Right renal cortex interstitium (tissue), 3 donors: Measurements from ENCODE around the gene GLIPR1L1. TPM values are rescaled to one million over a fixed set of nuclear protein-coding genes. Genes with fewer than 3 reads are reported as not detected.
"Not testable (repeated sequence)": the region's sequence is repeated elsewhere in the genome, so short reads cannot be mapped to it uniquely, and the experiment has no call there.

Experiments
- DNase-seq, 3 donors: peaks; one replicate each; pipeline ENCODE4 v3.0.0-alpha.2; 2013; ENCODE audit warnings: low read depth in 3 of 3, low spot score in 2 of 3
- polyA plus RNA-seq, 3 donors: library from polyadenylated mRNA; unstranded; fragments of 120-200 nt; gene quantifications; one replicate each; pipeline ENCODE4 v1.2.1, GENCODE V29; 2013; ENCODE audit not compliant: insufficient read length in 3 of 3

The GLIPR1L1 gene
- polyA plus RNA-seq, 3 donors, result 0.24 to 0.60 TPM; not detected in 1

DNA sequence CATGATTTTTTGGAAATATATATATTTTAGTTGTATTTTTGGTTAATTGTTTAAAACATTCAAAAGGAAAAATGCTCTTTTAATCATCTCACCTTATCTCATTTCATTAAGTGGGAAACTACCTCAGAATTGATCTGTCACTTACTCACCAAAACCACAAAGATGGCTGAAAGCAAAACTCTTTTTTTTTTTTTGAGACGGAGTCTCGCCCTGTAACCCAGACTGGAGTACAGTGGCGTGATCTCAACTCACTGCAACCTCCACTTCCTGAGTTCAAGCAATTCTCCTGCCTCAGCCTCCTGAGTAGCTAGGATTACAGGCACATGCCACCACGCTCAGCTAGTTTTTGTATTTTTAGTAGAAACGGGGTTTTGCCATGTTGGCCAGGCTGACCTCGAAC is 11.7 kb downstream of the GLIPR1L1 start:
- DNase-seq, result not testable (repeated sequence)

GRCh38 chr12:75349946-75350345 is 15.5 kb downstream of the GLIPR1L1 start:
- DNase-seq, result no peak

- DNase-seq, result no peak
These were observed 15.9 kb downstream of the GLIPR1L1 start for GRCh38 chr12:75350413-75350812.

GRCh38 chr12:75354011-75354410 is 19.5 kb downstream of the GLIPR1L1 start:
- no peak for DNase-seq

GRCh38 chr12:75360920-75361319 is 26.4 kb downstream of the GLIPR1L1 start:
- DNase-seq, result no peak

DNA sequence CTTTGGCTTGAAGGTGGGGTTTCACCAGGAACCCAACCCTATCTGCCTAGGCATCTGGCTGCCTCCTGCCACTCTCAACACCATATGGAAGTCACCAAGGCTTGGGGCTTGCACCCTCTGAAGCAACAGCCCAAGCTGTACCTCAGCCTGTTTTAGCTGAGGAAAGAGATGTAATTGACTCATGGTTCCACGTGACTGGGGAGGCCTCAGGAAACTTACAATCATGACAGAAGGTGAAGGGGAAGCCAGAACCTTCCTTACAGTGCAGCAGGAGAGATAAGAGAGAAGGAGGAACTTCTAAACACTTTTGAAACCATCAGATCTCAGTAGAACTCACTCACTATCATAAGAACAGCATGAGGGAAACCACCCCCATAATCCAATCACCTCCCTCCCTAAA is 26.9 kb downstream of the GLIPR1L1 start:
- DNase-seq, result no peak

DNA sequence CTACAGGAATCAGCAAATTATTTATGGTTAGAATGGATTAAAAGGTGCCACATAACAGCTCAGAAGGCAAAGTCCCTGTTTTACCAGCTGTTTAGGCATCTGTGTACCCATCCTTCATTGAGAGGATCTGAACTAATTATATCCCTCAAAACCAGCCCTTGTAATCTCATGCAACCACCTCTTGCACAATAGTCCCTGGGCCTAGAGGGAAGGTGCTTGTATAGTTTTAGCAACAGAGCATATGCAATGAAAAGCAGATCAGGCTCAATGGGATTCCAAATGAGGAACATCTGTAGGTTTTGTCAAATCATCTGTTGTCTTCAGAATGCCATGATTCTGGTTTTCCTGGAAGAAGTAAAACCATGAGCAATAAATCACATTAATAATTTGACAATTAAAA is 30.4 kb downstream of the GLIPR1L1 start:
- DNase-seq, result no peak

GRCh38 chr12:75366629-75367028 is 32.2 kb downstream of the GLIPR1L1 start:
- DNase-seq, result no peak

DNA sequence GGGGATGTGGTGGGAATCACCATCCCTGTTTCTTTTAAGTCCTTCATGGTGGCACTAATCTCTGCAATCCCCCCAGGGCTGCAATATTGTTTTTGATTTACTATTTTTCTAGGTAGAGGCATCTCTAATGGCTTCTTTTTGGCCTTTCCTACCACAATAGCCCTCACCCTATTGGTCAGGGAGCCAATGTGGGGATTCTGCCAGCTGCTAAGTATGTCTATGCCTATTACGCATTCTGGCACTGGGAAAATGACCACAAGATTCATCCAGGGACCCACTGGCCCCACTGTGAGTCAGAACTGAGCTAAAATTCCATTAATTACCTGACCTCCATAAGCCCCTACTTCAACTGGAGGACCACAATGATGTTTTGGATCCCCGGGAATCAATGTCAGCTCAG is 40.5 kb downstream of the GLIPR1L1 start:
- DNase-seq, result no peak

DNA sequence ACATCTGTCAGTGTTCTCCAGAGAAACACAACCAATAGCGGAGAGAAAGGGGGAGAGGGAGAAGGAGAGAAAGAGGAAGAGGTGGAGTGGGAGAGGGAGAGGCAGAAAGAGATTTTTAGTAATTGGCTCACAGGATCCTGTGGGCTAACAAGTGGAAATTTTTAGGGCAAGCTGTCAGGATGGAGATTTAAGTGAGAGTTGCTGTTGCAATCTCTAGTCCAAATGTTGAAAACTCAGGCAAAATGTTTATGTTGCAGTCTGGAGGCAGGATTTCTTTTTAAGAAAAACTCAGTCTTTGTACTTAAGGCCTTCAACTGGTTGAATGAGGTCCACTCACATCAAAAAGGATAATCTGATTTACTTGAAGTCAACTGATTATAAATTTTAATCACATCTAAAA is 43.9 kb downstream of the GLIPR1L1 start:
- no peak for DNase-seq

DNA sequence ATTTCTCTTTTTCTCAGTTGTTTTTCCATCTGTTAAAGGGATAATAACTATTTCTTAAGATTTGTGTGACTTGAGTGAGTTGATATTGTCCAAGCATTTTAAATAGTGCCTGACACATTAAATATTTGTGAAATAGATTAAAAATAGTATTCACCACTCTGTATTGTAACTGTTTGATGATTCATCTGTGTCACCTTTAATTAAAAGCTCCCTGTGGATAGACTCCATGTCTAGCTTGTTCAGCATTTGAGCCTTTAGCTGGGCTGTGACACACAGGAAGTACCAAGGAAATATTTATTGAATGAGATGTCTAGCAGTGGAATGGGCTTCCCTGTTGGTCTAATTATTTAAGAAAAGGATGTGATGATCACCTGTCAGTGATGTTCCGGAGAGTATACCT is 54.6 kb downstream of the GLIPR1L1 start:
- no peak for DNase-seq

DNA sequence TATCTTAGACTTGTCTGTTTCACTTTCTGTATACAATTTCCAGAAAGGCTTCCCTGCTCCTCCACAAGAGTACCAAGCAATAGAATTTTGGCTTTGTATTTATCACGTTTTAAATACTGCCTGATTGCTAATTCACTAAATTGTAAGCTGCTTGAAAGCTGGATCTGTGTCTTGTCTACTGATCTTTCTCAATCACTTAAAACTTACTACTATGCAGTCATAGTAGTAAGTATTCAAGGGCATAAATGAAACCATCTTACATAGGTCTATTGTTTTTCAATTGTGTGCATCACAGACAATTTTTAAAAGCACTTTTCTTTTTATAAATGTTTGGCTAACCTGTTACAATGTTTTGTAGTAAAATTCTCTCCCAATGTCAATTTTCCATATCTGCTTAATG is 55.2 kb downstream of the GLIPR1L1 start:
- DNase-seq, result no peak

DNA sequence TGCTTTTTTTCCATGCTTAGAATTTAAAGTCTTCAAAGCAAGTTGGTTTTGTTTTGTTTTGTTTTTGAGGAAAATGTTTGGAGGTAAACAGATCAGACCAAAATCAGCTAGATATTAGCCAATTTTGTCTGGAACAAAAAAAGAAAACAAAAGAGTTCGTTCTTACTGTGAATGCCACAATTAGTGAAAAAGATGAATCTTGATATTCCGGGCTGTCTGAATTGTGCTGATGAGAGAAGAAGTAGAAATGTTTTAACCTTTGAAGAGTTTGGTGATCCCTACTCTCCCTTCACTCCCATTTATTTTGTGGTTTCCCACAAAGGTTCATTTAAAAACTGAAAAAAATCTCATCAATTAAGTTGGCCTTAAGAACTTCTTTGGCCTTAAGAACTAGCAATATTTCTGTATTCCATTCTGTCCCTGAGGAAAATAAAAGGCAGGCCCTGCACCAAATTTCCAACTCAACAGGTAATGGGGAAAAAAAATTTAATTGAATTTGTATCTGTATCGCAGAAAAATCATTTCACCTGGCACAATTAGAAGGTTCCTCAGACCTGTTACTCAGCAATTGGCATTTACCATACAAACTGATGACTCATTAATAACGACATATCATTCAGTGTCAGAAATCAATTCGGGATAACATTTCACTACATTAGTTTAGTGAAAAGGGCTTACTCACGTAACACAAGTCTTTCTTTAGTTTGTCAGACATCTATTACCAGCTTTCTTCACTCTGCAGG is 55.9 kb downstream of the GLIPR1L1 start:
- DNase-seq, result no peak

- peak; percentile 89 to 92 (median 90) for DNase-seq
These were observed 56.5 kb downstream of the GLIPR1L1 start, which contains the start of gene GLIPR1L2 for GRCh38 chr12:75390899-75391538. Gene GLIPR1L2 (plus strand): TSS chr12:75391089. CDS start chr12:75391117, 28 bp downstream.

- DNase-seq, result no peak
These were observed 69.8 kb downstream of the GLIPR1L1 start for GRCh38 chr12:75404231-75404630.

- DNase-seq, result no peak
These were observed 73.2 kb downstream of the GLIPR1L1 start for GRCh38 chr12:75407683-75408082.

GRCh38 chr12:75409830-75410229 is 75.4 kb downstream of the GLIPR1L1 start:
- no peak for DNase-seq

DNA sequence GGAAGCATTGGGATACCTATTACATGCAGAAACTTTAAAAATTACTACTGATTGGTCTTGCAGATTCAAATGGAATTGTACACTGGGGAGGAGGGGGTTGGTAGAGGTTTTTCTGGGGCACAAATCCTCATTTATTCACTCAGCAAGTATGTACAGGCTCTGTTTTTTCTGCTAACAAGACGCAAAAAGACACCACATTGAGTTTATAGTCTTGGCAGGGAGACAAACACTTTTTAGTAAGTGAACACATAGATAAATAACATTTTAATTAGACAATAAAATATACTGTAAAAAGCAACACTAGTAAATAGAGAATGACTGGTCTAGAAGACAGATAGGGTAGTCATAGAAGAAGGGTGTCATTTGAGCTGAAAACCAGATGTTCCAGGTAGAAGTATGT is 80.2 kb downstream of the GLIPR1L1 start:
- DNase-seq, result no peak

- no peak for DNase-seq
These were observed 85.4 kb downstream of the GLIPR1L1 start for GRCh38 chr12:75419841-75420240.
